H1 (cell line): Measurements from ENCODE around the gene ANKRD12. TPM values are rescaled to one million over a fixed set of nuclear protein-coding genes. Genes with fewer than 3 reads are reported as not detected.

Source experiments
- CHD1 ChIP-seq: IDR thresholded peaks from 2 replicates; pipeline ENCODE4 v1.6.1; 2012; ENCODE audit warnings: low read depth, low read length, improper control_type of control experiment
- CHD7 ChIP-seq: fragments of 300-600 bp; sonication (generic); IDR thresholded peaks from 2 replicates; pipeline ENCODE4 v1.7.1; 2012; ENCODE audit warnings: low read length, moderate library complexity, mild to moderate bottlenecking, inconsistent platforms; ENCODE audit not compliant: insufficient replicate concordance
- CTBP2 ChIP-seq: IDR thresholded peaks from 2 replicates; pipeline ENCODE4 v1.7.0; 2011; ENCODE audit warnings: borderline replicate concordance, mild to moderate bottlenecking, moderate library complexity, mixed read lengths, low read length; ENCODE audit not compliant: insufficient read depth, insufficient read length
- EGR1 ChIP-seq: IDR thresholded peaks from 2 replicates; pipeline ENCODE4 v1.6.1; 2011; ENCODE audit warnings: low read depth, low read length, borderline replicate concordance
- HDAC2 ChIP-seq, 2 experiments: fragments of 300-600 bp in 1 of 2; sonication (generic) in 1 of 2; IDR thresholded peaks; 2 replicates each; pipeline ENCODE4 v1.6.1; 2011 to 2012; ENCODE audit warnings: low read depth in 2 of 2, low read length in 2 of 2, mild to moderate bottlenecking in 2 of 2, moderate library complexity in 2 of 2, borderline replicate concordance in 1 of 2, inconsistent platforms in 1 of 2
- RAD21 ChIP-seq, 2 experiments: IDR thresholded peaks in 1 of 2; conservative IDR thresholded peaks in 1 of 2; 2 replicates each; pipeline ENCODE4 v1.6.1; 2011; ENCODE audit warnings: low read depth in 2 of 2, low read length in 2 of 2, improper control_type of control experiment in 1 of 2, inconsistent platforms in 1 of 2, mild to moderate bottlenecking in 1 of 2, moderate library complexity in 1 of 2
- RXRA ChIP-seq: IDR thresholded peaks from 2 replicates; pipeline ENCODE4 v1.6.1; 2011; ENCODE audit warnings: low read depth, mild to moderate bottlenecking, low read length, moderate library complexity; ENCODE audit not compliant: insufficient read depth
- TBP ChIP-seq: IDR thresholded peaks from 2 replicates; pipeline ENCODE4 v1.6.1; 2011; ENCODE audit warnings: low read depth, low read length, improper control_type of control experiment
- TCF12 ChIP-seq: IDR thresholded peaks from 2 replicates; pipeline ENCODE4 v1.6.1; 2011; ENCODE audit warnings: low read depth, mild to moderate bottlenecking, low read length
- ZNF274 ChIP-seq: IDR thresholded peaks from 2 replicates; pipeline ENCODE4 v1.7.0; 2012; ENCODE audit warnings: low read length, borderline replicate concordance; ENCODE audit errors: extremely low read depth
- polyA plus RNA-seq, 7 experiments: library from polyadenylated mRNA; depleted of rRNA in 3 of 7; stranded (reverse) in 5 of 7; unstranded in 2 of 7; fragments of >200 nt in 5 of 7; fragments of 200-250 nt in 2 of 7; gene quantifications; 1 replicate in 5 of 7; 2 replicates in 1 of 7; 4 replicates in 1 of 7; pipeline versions ENCODE4 v1.2.1 to v1.2.3, GENCODE V29; 2011 to 2013; ENCODE audit warnings: missing spikeins in 2 of 7, mixed read lengths in 2 of 7
- total RNA-seq: library from RNA; stranded (reverse); fragmentation: NEBNext Ultra II Directional; extraction: Animal tissue kit (Norgen Biotek cat#: 25700); gene quantifications from 2 replicates; pipeline ENCODE4 v1.2.1, GENCODE V29; 2021

ANKRD12 gene
- total and polyA plus RNA-seq, 2 of the 8 experiments (the other 6 are each of a cell fraction or from before 2014, with no cell fraction given), result 2.6 to 37.9 TPM

GRCh38 chr18:9334329-9334972 lies 197.9 kb downstream of the ANKRD12 start, which contains the start of gene TWSG1 (continued):
- TF ChIP-seq CTBP2 (no peak), CHD7 (no peak), EGR1 (peak; percentile 44; the same call in 1 of the 2 replicates), ZNF274 (no peak), HDAC2 (IDR thresholded peaks at IDR 0.05; ENCODE audit: borderline replicate concordance in 1 of 2, low read depth in 2 of 2, low read length in 2 of 2) (no peak), TBP (no peak), CHD1 (no peak), TCF12 (no peak), RAD21 (IDR thresholded peaks at IDR 0.05 in 1 of 2, conservative IDR thresholded peaks at IDR 0.05 in 1 of 2; ENCODE audit: low read depth in 2 of 2, low read length in 2 of 2) (0 out of 4 replicates have a peak, but pooled peaks of 1 of the 2 experiments have one; percentile 14), RXRA (no peak)
